Measurements from ENCODE around the gene TMEM209.
"Not testable (repeated sequence)": the region's sequence is repeated elsewhere in the genome, so short reads cannot be mapped to it uniquely, and the experiment has no call there.

Gene TMEM209

DNA sequence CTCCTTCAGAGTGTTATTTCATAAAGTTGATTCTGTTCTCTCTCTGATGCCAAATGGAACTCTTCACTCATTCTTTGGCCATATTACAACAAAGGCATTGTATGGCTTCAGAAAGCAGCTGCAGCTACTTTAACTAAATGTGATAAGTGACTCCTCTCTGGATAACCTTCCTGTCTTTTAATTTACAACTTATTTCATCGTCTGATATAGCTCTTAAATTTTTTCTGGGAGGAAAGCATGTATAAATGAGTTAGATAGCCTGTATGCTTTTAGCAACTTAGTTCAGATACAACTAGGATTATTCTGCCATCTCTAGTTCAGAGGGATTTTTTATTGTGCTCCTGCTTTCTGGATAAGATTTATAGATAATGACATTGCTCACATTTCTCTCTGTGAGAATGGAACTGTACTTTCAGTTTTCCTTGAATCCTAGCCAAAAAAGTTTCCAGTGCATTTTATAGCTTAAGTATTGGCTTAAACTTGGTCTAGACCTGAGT lies 77.3 kb downstream of the TMEM209 start:
- peaks cover 59% of the 10 kb centered on the region; the same call in 1 of the 2 replicates for H3K36me3 ChIP-seq (ENCODE audit: insufficient read depth, low read length)
- no peaks in the 10 kb centered on the region for H3K4me1 ChIP-seq (ENCODE audit: insufficient read depth, low read length, poor library complexity, severe bottlenecking)
- no peak overlapping the region for H2AFZ ChIP-seq (ENCODE audit: low read length)
- no peaks in the 10 kb centered on the region for H3K9me2 ChIP-seq (replicated peaks; ENCODE audit: low read depth, low read length)
- no peak overlapping the region for H3K4me3 ChIP-seq (ENCODE audit: low read length, poor library complexity, severe bottlenecking)
- no peaks in the 10 kb centered on the region for H3F3A ChIP-seq (ENCODE audit: low read depth)
- no peak overlapping the region for H3K4me2 ChIP-seq (ENCODE audit: low read depth, low read length, poor library complexity, severe bottlenecking)
- no peak overlapping the region for H3K9ac ChIP-seq (ENCODE audit: low read depth, low read length, poor library complexity, severe bottlenecking)
- H3K79me2 ChIP-seq (ENCODE audit: insufficient read depth, low read length): no peaks in the 10 kb centered on the region
- TF ChIP-seq EZH2phosphoT487 (IDR thresholded peaks at IDR 0.05; ENCODE audit: borderline replicate concordance) (no peak), CTCF (conservative IDR thresholded peaks at IDR 0.05; ENCODE audit: low read length) (no peak)
- no peaks in the 10 kb centered on the region for H3K9me3 ChIP-seq (ENCODE audit: insufficient read depth, low read depth, low read length)
- no peaks in the 10 kb centered on the region for H4K20me1 ChIP-seq (ENCODE audit: insufficient read depth, low read length, poor library complexity, severe bottlenecking)
- no peaks in the 10 kb centered on the region for H3K27me3 ChIP-seq (ENCODE audit: insufficient read depth, low read length, poor library complexity, severe bottlenecking)

DNA sequence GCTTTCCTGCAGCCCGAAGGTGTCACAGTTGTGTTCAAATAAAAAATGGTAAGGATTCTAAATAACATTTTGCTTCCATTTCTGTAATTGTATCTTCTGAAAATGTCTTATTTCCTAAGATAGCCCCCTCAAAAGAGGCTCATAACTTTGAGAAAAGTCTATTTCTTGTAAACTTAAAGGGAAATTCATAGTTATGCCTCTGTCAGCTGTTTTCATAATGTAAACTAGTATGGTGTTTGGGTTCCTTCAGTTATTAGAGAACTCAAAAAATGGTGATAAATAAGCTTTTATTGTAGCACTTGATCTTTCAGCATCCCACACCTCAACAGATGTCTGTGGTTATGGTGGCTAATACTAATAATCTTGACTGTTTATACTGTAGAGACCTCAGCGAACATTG lies 77.8 kb downstream of the TMEM209 start:
- H3K27me3 ChIP-seq (ENCODE audit: insufficient read depth, low read length, poor library complexity, severe bottlenecking): no peaks in the 10 kb centered on the region
- TF ChIP-seq EZH2phosphoT487 (IDR thresholded peaks at IDR 0.05; ENCODE audit: borderline replicate concordance) (no peak), CTCF (conservative IDR thresholded peaks at IDR 0.05; ENCODE audit: low read length) (no peak)
- H3K36me3 ChIP-seq (ENCODE audit: insufficient read depth, low read length): peaks cover 64% of the 10 kb centered on the region; the same call in 1 of the 2 replicates
- H3K4me3 ChIP-seq (ENCODE audit: low read length, poor library complexity, severe bottlenecking): no peak overlapping the region
- H3K9me2 ChIP-seq (replicated peaks; ENCODE audit: low read depth, low read length): no peaks in the 10 kb centered on the region
- no peak overlapping the region for H3K4me2 ChIP-seq (ENCODE audit: low read depth, low read length, poor library complexity, severe bottlenecking)
- no peak overlapping the region for H3K9ac ChIP-seq (ENCODE audit: low read depth, low read length, poor library complexity, severe bottlenecking)
- H3K79me2 ChIP-seq (ENCODE audit: insufficient read depth, low read length): no peaks in the 10 kb centered on the region
- no peaks in the 10 kb centered on the region for H3F3A ChIP-seq (ENCODE audit: low read depth)
- no peak overlapping the region for H2AFZ ChIP-seq (ENCODE audit: low read length)
- H3K4me1 ChIP-seq (ENCODE audit: insufficient read depth, low read length, poor library complexity, severe bottlenecking): no peaks in the 10 kb centered on the region
- no peaks in the 10 kb centered on the region for H4K20me1 ChIP-seq (ENCODE audit: insufficient read depth, low read length, poor library complexity, severe bottlenecking)
- no peaks in the 10 kb centered on the region for H3K9me3 ChIP-seq (ENCODE audit: insufficient read depth, low read depth, low read length)

DNA sequence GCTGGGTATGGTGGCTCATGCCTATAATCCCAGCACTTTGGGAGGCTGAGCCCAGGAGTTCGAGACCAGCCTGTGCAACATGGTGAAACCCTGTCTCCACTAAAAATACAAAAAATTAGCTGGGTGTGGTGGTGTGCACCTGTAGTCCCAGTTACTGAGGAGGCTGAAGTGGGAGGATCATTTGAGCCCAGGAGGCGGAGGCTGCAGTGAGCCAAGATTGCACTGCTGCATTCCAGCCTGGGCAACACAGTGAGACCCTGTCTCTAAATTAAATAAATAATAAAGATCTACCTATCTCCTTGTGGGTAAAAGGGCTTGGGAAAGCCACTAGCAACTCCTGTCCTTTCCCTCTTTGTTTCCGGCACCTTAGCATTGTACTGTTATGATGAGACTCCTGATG lies 78.4 kb downstream of the TMEM209 start:
- not testable (repeated sequence) for H3K9me3 ChIP-seq (ENCODE audit: insufficient read depth, low read depth, low read length); H3K4me3 ChIP-seq (ENCODE audit: low read length, poor library complexity, severe bottlenecking); H3F3A ChIP-seq (ENCODE audit: low read depth); H3K4me1 ChIP-seq (ENCODE audit: insufficient read depth, low read length, poor library complexity, severe bottlenecking); H3K9me2 ChIP-seq (replicated peaks; ENCODE audit: low read depth, low read length); H3K79me2 ChIP-seq (ENCODE audit: insufficient read depth, low read length); H4K20me1 ChIP-seq (ENCODE audit: insufficient read depth, low read length, poor library complexity, severe bottlenecking); H2AFZ ChIP-seq (ENCODE audit: low read length); H3K9ac ChIP-seq (ENCODE audit: low read depth, low read length, poor library complexity, severe bottlenecking); H3K4me2 ChIP-seq (ENCODE audit: low read depth, low read length, poor library complexity, severe bottlenecking); H3K27me3 ChIP-seq (ENCODE audit: insufficient read depth, low read length, poor library complexity, severe bottlenecking)
- H3K36me3 ChIP-seq (ENCODE audit: insufficient read depth, low read length): peaks cover 69% of the 10 kb centered on the region; the same call in 1 of the 2 replicates

GRCh38 chr7:130124711-130125110 lies 80.5 kb downstream of the TMEM209 start:
- Histone ChIP-seq H3K4me3 (ENCODE audit: low read length, poor library complexity, severe bottlenecking) (no peak overlapping the region), H3K9me3 (ENCODE audit: insufficient read depth, low read depth, low read length) (no peaks in the 10 kb centered on the region), H3K4me1 (ENCODE audit: insufficient read depth, low read length, poor library complexity, severe bottlenecking) (no peaks in the 10 kb centered on the region), H3K27me3 (ENCODE audit: insufficient read depth, low read length, poor library complexity, severe bottlenecking) (no peaks in the 10 kb centered on the region), H2AFZ (ENCODE audit: low read length) (no peak overlapping the region), H3F3A (ENCODE audit: low read depth) (no peaks in the 10 kb centered on the region), H3K36me3 (ENCODE audit: insufficient read depth, low read length) (peaks cover 58% of the 10 kb centered on the region; the same call in 1 of the 2 replicates), H3K9me2 (replicated peaks; ENCODE audit: low read depth, low read length) (no peaks in the 10 kb centered on the region), H4K20me1 (ENCODE audit: insufficient read depth, low read length, poor library complexity, severe bottlenecking) (no peaks in the 10 kb centered on the region), H3K4me2 (ENCODE audit: low read depth, low read length, poor library complexity, severe bottlenecking) (no peak overlapping the region), H3K79me2 (ENCODE audit: insufficient read depth, low read length) (no peaks in the 10 kb centered on the region), H3K9ac (ENCODE audit: low read depth, low read length, poor library complexity, severe bottlenecking) (no peak overlapping the region)
- TF ChIP-seq CTCF (conservative IDR thresholded peaks at IDR 0.05; ENCODE audit: low read length) (no peak), EZH2phosphoT487 (IDR thresholded peaks at IDR 0.05; ENCODE audit: borderline replicate concordance) (no peak)
